HG03575 (cell line): ENCODE results near the gene IFNGR1.

ENCODE experiments used
- ATAC-seq: cut with Tn5 transposase; IDR thresholded peaks from one replicate; pipeline ENCODE4 v1.9.1; 2021; ENCODE audit not compliant: unreplicated experiment, insufficient number of reproducible peaks, low FRiP score; ENCODE audit errors: extremely low read depth

Gene IFNGR1

GRCh38 chr6:137237413-137238170 lies 18.4 kb upstream of the IFNGR1 start:
- no peak for ATAC-seq

- ATAC-seq = no peak
Observed at GRCh38 chr6:137236581-137237355, 17.6 kb upstream of the IFNGR1 start.

GRCh38 chr6:137235686-137236085 lies 16.5 kb upstream of the IFNGR1 start:
- ATAC-seq = no peak

- peak; percentile 50 for ATAC-seq
Observed at GRCh38 chr6:137233911-137234863, 15.0 kb upstream of the IFNGR1 start.

GRCh38 chr6:137231895-137232294 lies 12.7 kb upstream of the IFNGR1 start:
- ATAC-seq = no peak

GRCh38 chr6:137230956-137231555 lies 11.9 kb upstream of the IFNGR1 start:
- no peak for ATAC-seq

GRCh38 chr6:137230547-137230946 lies 11.4 kb upstream of the IFNGR1 start:
- ATAC-seq = no peak

GRCh38 chr6:137229075-137229759 lies 10.0 kb upstream of the IFNGR1 start:
- no peak for ATAC-seq

- ATAC-seq = no peak
Observed at GRCh38 chr6:137227871-137228302, 8.7 kb upstream of the IFNGR1 start.

- no peak for ATAC-seq
Observed at GRCh38 chr6:137226697-137227096, 7.5 kb upstream of the IFNGR1 start.

- ATAC-seq = no peak
Observed at GRCh38 chr6:137224799-137225198, 5.6 kb upstream of the IFNGR1 start.

- ATAC-seq = no peak
Observed at GRCh38 chr6:137223370-137224131, 4.4 kb upstream of the IFNGR1 start.

- no peak for ATAC-seq
Observed at GRCh38 chr6:137222381-137222780, 3.2 kb upstream of the IFNGR1 start.

GRCh38 chr6:137219664-137220252 lies 573 bp upstream of the IFNGR1 start:
- ATAC-seq = no peak

GRCh38 chr6:137218473-137218916 lies 690 bp downstream of the IFNGR1 start:
- ATAC-seq = no peak

GRCh38 chr6:137217801-137218472 lies 1.2 kb downstream of the IFNGR1 start:
- no peak for ATAC-seq
